ENCODE results near the gene CENPB.

CENPB gene

GRCh38 chr20:3764659-3765058, 21.9 kb downstream of the CENPB start:
- H3K4me1 ChIP-seq (ENCODE audit: insufficient read depth, low read length) = peaks cover 33% of the 10 kb centered on the region
- no peaks in the 10 kb centered on the region for H3K36me3 ChIP-seq (ENCODE audit: insufficient read depth, low read length)
- no peaks in the 10 kb centered on the region for H3K27me3 ChIP-seq (ENCODE audit: insufficient read depth, low read length)
- no peaks in the 10 kb centered on the region for H3K9me3 ChIP-seq (ENCODE audit: low read length)
- no peak overlapping the region for H2AFZ ChIP-seq (ENCODE audit: low read depth, low read length)
- H3K4me3 ChIP-seq (ENCODE audit: low read length) = no peak overlapping the region

DNA sequence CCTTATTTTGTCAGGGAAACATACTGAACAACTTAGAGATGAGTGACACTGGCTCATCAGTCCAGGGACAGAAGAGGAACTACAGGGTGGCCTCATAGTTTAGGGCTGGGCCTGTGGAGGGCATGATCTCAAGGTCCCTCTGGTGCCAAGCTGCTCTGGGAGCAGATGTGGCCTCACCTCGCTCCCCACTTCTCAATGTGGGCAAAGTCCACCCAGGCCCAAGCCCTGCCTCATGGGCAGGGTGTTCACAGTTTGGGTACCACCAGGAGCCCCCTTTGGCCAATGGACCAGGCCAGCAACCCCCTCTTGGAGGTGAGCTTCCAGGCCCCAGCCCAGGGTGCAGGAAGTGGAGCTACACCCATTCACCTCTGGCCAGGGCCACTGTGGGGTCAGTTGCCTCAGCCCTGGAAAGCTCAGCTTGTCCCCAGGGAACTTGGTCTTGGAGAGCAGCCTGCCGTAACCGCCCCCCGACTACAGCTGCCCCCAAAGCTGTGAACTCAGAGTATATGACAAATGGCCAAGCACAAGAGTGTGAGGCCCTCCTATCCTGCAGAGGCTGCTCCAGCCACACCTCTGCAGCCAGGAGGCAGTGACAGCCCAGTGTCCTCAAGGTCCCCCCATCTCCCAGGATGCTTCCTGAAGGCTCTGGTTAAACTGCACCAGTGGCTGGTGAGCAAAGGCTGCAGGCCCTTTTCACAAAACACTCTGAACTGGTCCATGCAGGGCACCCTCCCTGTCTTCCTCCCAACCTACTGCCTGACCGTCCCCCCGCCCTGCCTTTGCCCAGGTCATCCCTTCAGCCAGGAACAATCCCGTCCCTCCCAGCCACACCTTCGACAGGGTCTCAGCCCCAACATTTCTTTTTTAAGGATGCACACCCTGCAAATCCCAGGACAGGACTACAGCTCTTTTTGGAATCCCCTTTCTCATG, 22.6 kb downstream of the CENPB start:
- Histone ChIP-seq H3K4me3 (ENCODE audit: low read length) (no peak overlapping the region), H3K27me3 (ENCODE audit: insufficient read depth, low read length) (no peaks in the 10 kb centered on the region), H2AFZ (ENCODE audit: low read depth, low read length) (no peak overlapping the region), H3K36me3 (ENCODE audit: insufficient read depth, low read length) (peaks cover 2% of the 10 kb centered on the region), H3K9me3 (ENCODE audit: low read length) (no peaks in the 10 kb centered on the region), H3K4me1 (ENCODE audit: insufficient read depth, low read length) (peaks cover 30% of the 10 kb centered on the region)

- no peaks in the 10 kb centered on the region for H3K9me3 ChIP-seq (ENCODE audit: low read length)
- H3K4me3 ChIP-seq (ENCODE audit: low read length) = no peak overlapping the region
- H3K4me1 ChIP-seq (ENCODE audit: insufficient read depth, low read length) = peaks cover 12% of the 10 kb centered on the region
- no peak overlapping the region for H2AFZ ChIP-seq (ENCODE audit: low read depth, low read length)
- H3K27me3 ChIP-seq (ENCODE audit: insufficient read depth, low read length) = no peaks in the 10 kb centered on the region
- H3K36me3 ChIP-seq (ENCODE audit: insufficient read depth, low read length) = peaks cover 16% of the 10 kb centered on the region
Measured at GRCh38 chr20:3760655-3761348, 25.7 kb downstream of the CENPB start.

DNA sequence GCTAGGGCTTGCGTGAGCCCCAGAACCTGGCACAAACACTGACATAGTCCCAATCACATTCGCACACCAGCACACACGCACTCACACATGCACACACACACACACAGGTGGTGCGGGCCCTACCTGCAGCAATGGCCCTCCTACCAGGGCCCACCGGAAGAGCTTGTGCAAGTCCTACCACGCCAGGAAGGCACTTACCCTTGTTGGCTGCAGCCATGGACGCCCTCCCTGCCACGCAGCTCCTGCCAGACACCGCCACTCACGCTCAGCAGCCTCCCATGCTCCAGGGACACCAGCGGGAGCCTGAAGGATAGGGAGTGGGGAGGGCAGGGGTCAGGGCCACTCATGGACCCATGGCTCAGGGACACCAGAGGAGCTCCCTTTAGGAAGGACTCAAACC, 26.7 kb downstream of the CENPB start:
- Histone ChIP-seq H3K4me3 (ENCODE audit: low read length) (no peak overlapping the region), H3K36me3 (ENCODE audit: insufficient read depth, low read length) (peaks cover 23% of the 10 kb centered on the region), H3K4me1 (ENCODE audit: insufficient read depth, low read length) (peaks cover 8% of the 10 kb centered on the region), H3K9me3 (ENCODE audit: low read length) (no peaks in the 10 kb centered on the region), H3K27me3 (ENCODE audit: insufficient read depth, low read length) (no peaks in the 10 kb centered on the region), H2AFZ (ENCODE audit: low read depth, low read length) (no peak overlapping the region)

- no peak overlapping the region for H2AFZ ChIP-seq (ENCODE audit: low read depth, low read length)
- H3K4me1 ChIP-seq (ENCODE audit: insufficient read depth, low read length) = peaks cover 8% of the 10 kb centered on the region
- peaks cover 26% of the 10 kb centered on the region for H3K36me3 ChIP-seq (ENCODE audit: insufficient read depth, low read length)
- H3K4me3 ChIP-seq (ENCODE audit: low read length) = no peak overlapping the region
- H3K27me3 ChIP-seq (ENCODE audit: insufficient read depth, low read length) = no peaks in the 10 kb centered on the region
- no peaks in the 10 kb centered on the region for H3K9me3 ChIP-seq (ENCODE audit: low read length)
Measured at GRCh38 chr20:3759316-3759823, 27.2 kb downstream of the CENPB start.

DNA sequence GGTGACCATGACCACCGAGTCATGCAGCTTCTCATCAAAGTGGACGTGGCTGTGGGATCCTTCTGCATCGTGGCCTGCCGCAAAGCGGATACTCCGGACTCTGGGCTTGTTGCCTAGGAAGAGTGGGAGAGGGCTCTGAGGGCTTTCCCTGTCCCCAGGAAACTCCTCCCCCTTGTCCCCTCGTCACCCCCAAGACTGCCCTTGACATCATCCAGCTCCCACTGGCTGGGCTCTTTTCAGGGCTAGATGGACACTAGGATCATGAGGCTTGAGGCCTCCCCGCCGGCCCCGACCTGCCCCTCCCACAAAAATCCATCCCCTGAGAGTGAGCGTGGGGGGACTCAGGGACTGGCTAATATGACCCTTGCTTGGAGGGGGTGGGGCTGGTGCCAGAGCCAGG, 28.0 kb downstream of the CENPB start:
- Histone ChIP-seq H3K9me3 (ENCODE audit: low read length) (no peaks in the 10 kb centered on the region), H2AFZ (ENCODE audit: low read depth, low read length) (no peak overlapping the region), H3K4me1 (ENCODE audit: insufficient read depth, low read length) (peaks cover 8% of the 10 kb centered on the region), H3K36me3 (ENCODE audit: insufficient read depth, low read length) (peaks cover 28% of the 10 kb centered on the region), H3K4me3 (ENCODE audit: low read length) (no peak overlapping the region), H3K27me3 (ENCODE audit: insufficient read depth, low read length) (no peaks in the 10 kb centered on the region)

DNA sequence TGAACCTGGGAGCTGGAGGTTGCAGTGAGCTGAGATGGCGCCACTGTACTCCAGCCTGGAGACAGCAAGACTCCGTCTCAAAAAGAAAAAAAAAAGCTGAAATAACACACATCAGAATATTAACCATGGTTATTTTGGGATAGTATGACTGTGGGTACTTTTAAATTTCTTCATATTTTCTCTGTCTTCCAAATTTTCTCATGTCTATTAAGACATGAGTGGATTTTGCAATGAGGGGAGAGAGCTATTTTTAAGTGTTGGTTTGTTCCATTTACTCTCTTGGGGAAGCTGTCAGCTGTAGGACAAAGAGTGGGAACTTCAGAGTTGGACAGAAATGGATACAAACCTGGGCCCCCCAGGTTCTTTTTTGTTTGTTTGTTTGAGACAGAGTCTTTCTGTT, 29.3 kb downstream of the CENPB start:
- H3K4me3 ChIP-seq (ENCODE audit: low read length) = no peak overlapping the region
- H2AFZ ChIP-seq (ENCODE audit: low read depth, low read length) = no peak overlapping the region
- H3K4me1 ChIP-seq (ENCODE audit: insufficient read depth, low read length) = peaks cover 8% of the 10 kb centered on the region
- no peaks in the 10 kb centered on the region for H3K9me3 ChIP-seq (ENCODE audit: low read length)
- H3K36me3 ChIP-seq (ENCODE audit: insufficient read depth, low read length) = peaks cover 28% of the 10 kb centered on the region
- H3K27me3 ChIP-seq (ENCODE audit: insufficient read depth, low read length) = no peaks in the 10 kb centered on the region

- H3K4me1 ChIP-seq (ENCODE audit: insufficient read depth, low read length) = peaks cover 6% of the 10 kb centered on the region
- H3K4me3 ChIP-seq (ENCODE audit: low read length) = no peak overlapping the region
- peaks cover 7% of the 10 kb centered on the region for H3K9me3 ChIP-seq (ENCODE audit: low read length)
- no peaks in the 10 kb centered on the region for H3K27me3 ChIP-seq (ENCODE audit: insufficient read depth, low read length)
- peaks cover 31% of the 10 kb centered on the region for H3K36me3 ChIP-seq (ENCODE audit: insufficient read depth, low read length)
- H2AFZ ChIP-seq (ENCODE audit: low read depth, low read length) = no peak overlapping the region
Measured at GRCh38 chr20:3755814-3756480, 30.6 kb downstream of the CENPB start.

GRCh38 chr20:3755269-3755668, 31.3 kb downstream of the CENPB start:
- no peak overlapping the region for H2AFZ ChIP-seq (ENCODE audit: low read depth, low read length)
- H3K27me3 ChIP-seq (ENCODE audit: insufficient read depth, low read length) = no peaks in the 10 kb centered on the region
- H3K4me3 ChIP-seq (ENCODE audit: low read length) = no peak overlapping the region
- H3K36me3 ChIP-seq (ENCODE audit: insufficient read depth, low read length) = peaks cover 34% of the 10 kb centered on the region
- H3K9me3 ChIP-seq (ENCODE audit: low read length) = peaks cover 7% of the 10 kb centered on the region
- H3K4me1 ChIP-seq (ENCODE audit: insufficient read depth, low read length) = no peaks in the 10 kb centered on the region

DNA sequence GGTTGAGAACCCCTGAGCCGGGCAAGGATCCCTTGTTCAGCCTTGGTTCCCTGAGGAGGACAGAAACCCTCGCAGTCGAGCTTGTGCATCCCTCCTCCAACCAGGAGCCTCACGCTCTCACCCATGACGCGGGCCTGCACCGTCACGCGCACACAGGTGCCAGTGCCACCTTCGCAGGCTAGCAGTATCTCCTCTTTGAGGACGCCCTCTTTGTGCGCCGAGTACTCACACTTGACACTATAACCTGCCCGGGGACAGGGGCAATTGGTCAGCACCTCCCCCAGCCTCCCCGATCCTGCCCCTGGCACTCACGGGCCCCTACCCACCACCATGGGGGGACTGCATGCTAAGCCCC, 32.3 kb downstream of the CENPB start:
- Histone ChIP-seq H3K9me3 (ENCODE audit: low read length) (peaks cover 9% of the 10 kb centered on the region), H3K4me3 (ENCODE audit: low read length) (no peak overlapping the region), H3K36me3 (ENCODE audit: insufficient read depth, low read length) (peaks cover 34% of the 10 kb centered on the region), H3K4me1 (ENCODE audit: insufficient read depth, low read length) (no peaks in the 10 kb centered on the region), H3K27me3 (ENCODE audit: insufficient read depth, low read length) (no peaks in the 10 kb centered on the region), H2AFZ (ENCODE audit: low read depth, low read length) (no peak overlapping the region)

DNA sequence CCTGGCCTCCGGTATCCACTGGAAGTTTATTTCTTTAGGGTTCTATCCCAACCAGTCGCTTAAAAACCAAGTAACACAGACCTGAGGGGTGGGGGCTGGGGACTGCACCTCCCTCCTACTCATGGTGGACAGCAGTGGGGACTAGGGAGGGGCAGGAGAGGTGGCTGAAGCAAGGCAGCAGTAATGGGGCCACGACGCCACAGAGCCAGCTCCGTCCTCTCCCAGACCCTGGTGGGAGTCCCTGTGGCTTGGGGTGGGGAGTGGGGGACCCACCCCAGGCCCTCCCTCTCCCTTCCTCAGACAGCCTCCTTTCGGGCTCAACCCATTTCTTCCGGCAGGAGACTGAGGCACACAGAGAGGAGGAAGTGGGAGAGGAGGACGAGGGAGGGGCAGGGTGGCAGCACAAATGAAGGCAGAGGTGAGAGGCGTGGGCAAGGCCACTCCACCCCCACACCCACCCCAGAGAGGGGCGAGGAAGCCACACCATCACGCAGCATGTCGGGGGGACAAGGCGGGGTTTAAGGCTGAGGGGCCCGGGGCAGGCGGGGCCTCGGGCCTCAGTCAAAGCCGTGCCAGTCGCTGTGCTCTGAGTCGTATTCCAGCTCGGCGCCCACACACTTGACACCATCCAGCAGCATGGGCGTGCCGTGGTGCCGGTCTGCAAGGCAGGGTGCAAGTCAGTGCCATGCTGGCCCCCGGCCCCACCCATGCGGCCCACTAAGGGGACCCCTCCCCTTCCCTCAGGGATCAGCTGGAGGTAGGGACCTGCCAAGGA, 32.9 kb downstream of the CENPB start:
- Histone ChIP-seq H2AFZ (ENCODE audit: low read depth, low read length) (no peak overlapping the region), H3K36me3 (ENCODE audit: insufficient read depth, low read length) (peaks cover 30% of the 10 kb centered on the region), H3K4me1 (ENCODE audit: insufficient read depth, low read length) (no peaks in the 10 kb centered on the region), H3K9me3 (ENCODE audit: low read length) (peaks cover 9% of the 10 kb centered on the region), H3K4me3 (ENCODE audit: low read length) (no peak overlapping the region), H3K27me3 (ENCODE audit: insufficient read depth, low read length) (no peaks in the 10 kb centered on the region)

DNA sequence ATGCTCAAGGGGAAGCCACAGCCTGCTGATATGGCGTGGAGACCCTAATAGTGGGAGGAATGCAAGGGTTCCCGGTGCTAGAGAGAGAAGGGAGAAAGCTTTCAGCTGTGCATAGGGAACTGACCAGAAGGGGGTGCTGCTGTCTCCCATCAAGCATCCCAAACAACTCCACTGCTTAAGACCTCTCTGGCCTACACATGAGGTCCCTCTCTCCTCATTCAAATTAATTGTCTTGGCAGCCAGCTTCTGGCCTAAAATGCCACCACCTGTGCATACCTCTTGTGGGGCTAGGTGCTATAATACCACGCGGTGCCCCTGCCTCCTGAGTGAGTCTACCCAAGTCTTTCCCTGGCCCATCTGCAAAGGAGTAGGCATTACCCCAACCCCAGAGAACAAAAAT, 33.4 kb downstream of the CENPB start:
- H3K4me1 ChIP-seq (ENCODE audit: insufficient read depth, low read length) = no peaks in the 10 kb centered on the region
- H2AFZ ChIP-seq (ENCODE audit: low read depth, low read length) = no peak overlapping the region
- peaks cover 9% of the 10 kb centered on the region for H3K9me3 ChIP-seq (ENCODE audit: low read length)
- H3K4me3 ChIP-seq (ENCODE audit: low read length) = no peak overlapping the region
- H3K27me3 ChIP-seq (ENCODE audit: insufficient read depth, low read length) = no peaks in the 10 kb centered on the region
- peaks cover 24% of the 10 kb centered on the region for H3K36me3 ChIP-seq (ENCODE audit: insufficient read depth, low read length)
